Fibroblast of skin of left quadriceps (primary cell): ENCODE data around the gene GAL3ST3.
"Not testable (repeated sequence)": the region's sequence is repeated elsewhere in the genome, so short reads cannot be mapped to it uniquely, and the experiment has no call there.

Experiments
- DNase-seq, 2 experiments: peaks; one replicate each; pipeline ENCODE4 v3.0.0-alpha.2; 2013; ENCODE audit warnings: low read depth in 2 of 2

The GAL3ST3 gene

DNA sequence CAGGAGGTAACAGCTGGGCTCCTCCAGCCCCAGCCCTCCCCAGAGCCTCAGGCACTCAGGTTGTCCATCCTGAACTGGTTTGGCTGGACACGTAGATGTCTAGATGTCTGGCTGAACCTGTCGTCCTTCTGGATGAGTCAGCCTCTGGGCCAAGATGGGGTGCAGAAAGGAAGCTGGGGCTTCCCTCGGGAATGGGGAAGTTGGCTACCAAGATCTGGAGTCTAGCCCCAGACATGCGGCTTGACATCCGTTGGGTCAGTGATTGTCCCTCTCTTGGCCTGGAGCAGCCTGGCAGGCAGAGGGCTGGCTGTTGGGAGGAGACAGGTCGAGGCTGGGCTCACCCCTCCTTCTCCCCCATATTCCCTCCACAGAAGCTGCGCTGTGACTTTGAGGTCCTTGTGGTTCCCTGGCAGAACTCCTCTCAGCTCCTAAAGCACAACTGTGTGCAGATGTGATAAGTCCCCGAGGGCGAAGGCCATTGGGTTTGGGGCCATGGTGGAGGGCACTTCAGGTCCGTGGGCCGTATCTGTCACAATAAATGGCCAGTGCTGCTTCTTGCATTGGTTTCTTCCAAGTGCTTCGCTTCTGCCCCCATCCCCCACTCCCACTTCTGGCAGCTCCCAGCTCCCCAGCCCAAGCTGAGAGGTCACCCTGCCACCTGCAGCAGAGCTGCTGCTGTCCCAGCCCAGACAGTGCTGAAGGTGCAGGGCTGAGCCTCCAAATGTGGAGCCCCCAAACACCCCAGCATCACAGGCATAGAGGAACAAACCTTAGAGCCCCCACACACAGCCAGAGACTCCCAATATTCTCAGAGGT, 35.8 kb downstream of the GAL3ST3 start:
- DNase-seq: no peak

DNA sequence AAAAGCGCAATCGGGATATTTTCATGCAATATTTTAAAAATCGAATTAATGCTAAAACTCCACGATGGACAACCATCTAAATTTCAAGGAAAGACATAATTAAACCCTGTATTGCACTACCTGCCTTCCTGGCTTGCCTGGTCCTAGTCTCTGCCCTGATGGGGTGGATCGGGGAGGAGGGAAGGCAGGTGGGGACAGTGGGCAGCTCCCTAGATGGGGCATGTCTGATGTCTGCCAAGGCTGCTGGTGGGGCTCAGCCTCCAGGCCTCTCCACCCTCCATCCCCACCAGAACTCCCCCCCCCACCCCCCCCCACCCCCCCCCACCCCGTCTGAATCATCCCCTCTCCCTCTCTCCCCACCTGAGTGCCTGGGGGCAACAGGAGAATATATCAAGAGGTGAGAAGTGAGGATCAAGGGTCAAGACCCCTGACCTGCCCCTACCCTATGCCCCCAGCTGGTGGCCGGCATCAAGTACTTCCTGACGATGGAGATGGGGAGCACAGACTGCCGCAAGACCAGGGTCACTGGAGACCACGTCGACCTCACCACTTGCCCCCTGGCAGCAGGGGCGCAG, 36.5 kb downstream of the GAL3ST3 start:
- no peak for DNase-seq

DNA sequence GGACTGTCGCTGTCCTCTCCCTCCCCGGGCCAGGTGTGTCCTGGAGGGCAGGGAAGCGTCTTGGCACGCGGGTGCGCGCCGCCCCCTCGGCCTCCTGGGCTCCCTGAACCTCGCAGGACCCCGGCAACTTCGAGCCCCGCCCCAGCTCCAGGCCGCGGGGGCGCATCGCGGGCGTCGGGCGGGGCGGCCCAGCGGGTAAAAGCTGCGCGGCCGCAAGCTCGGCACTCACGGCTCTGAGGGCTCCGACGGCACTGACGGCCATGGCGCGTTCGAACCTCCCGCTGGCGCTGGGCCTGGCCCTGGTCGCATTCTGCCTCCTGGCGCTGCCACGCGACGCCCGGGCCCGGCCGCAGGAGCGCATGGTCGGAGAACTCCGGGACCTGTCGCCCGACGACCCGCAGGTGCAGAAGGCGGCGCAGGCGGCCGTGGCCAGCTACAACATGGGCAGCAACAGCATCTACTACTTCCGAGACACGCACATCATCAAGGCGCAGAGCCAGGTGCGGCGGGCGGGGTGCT, 37.1 kb downstream of the GAL3ST3 start, which contains the start of gene CST6:
CST6 (plus strand) TSS at position 224 of the 519 bp plus-strand sequence; CDS start at position 261, 37 bp downstream.
- no peak for DNase-seq

DNA sequence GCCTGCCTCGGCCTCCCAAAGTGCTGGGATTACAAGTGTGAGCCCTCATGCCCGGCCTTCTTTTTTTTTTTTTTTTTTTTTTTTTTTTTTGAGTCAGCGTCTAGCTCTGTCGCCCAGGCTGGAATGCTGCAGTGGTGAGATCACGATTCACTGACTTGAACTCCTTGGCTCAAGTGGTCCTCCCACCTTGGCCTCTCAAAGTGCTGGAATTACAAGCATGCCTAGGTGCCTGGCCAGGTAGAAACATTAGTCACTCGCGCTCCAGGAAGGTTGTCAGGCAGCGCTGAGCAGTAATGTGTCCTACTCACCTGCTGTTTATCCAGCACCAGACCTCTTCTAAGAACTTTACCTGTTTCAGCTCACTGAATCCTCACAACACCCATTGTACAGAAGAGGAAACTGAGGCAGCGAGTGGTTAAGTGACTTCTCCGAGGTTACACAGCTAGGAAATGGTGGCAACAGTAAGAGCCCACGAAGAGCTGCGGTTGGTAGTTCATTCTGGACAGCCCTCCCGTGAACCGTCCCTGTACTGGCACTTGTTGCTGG, 37.6 kb downstream of the GAL3ST3 start:
- DNase-seq: no peak

DNA sequence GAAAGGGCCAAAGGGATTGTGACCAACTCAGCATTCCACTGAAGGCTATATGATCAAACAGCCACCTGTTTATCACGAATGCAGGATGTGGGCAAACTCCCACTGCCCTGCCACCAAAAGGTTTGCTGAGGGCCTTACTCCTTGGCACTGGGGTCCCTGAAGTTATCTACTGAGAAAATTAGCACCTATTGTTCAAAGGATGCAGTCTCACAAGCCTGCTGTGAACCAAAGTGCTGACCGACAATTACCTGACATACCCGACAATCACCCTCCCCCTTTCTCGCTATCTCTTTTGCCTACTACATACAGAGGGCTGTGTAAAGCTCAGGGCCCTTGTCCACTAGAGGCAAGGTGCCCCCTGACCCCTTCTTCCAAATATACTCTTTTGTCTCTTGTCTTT, 38.9 kb downstream of the GAL3ST3 start:
- DNase-seq: not testable (repeated sequence)

DNA sequence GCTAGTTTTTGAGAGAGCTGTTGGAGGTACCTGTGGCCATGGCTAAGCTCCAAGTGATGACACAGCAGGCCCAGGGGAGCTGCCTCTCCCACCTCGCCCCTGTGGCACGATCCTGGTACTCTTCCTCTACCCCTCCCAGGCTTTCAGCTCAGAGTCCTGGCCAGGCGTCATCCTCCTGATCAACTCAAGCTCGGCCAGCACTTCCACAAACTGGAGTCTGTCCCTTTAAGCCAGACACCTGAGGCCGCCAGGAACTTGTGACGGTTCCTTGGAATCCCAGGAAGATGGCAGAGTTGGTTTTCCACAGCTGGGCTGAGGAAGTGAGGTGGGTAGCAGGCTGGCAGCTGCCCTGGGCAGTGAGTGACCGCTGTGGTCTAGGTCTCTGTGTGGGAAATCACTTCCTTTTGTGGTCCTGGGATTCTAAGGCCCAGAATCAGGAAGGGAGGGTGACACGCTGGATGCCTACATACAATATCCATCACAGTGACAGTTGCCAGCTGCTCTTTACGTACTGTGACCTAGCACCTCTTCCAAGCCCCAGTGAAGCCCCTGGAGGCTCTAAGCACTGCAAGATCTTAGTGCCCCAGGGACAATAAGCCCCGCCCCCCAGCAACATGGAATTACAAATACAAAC, 40.4 kb downstream of the GAL3ST3 start:
- no peak for DNase-seq

DNA sequence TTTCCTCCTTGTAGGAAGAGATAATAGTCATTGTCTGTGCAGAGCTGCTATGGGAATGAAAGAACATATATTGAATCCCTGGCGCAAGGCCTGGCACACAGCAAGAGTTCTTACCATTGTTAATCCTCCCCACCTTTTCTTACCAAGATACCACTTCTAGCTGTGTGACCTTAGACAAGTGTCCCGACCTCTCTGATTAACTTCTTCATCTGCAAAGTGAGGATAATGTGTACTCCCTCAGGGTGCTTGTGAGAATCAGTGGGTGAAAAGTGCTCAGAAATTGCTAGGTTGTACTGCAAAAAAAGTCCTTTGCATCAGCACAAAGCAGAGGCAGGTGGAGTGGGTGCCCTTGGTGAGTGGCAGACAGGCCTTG, 40.9 kb downstream of the GAL3ST3 start:
- DNase-seq: no peak

DNA sequence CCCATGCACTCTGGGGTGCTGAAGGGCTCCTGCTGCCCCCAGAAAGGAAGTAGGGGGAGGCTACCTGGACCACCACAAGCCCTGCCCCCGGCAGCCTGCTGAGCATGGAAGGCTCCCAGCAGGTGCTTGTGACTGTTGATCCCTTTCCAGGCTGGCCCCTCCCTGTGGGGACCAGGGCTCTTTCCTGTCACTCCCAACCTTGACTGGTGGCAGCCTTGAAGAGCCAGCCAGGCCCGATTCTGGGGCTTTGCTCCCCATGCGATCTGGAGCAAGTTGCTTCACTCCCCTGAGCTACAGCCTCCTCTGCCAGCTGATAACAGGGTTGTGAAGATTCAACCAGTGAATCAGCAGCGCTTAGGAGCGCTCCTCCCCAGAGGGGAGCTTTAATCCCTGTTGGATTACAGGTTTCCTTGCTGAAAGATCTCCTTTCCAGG, 41.7 kb downstream of the GAL3ST3 start:
- no peak for DNase-seq

DNA sequence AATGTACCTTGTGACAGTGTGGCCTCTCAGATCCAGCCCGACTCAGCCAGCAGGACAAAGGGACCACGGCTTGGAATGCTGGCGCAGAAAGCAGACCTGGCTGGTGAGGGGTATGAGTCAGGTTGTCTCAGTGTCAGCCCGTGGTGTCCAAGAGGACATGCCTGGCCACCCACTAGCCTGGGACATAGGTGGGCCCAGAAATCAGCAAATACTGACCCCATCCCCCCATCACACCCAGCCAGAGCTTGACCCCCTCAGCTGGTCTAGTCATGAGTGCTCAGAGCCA, 42.1 kb downstream of the GAL3ST3 start:
- DNase-seq: no peak

DNA sequence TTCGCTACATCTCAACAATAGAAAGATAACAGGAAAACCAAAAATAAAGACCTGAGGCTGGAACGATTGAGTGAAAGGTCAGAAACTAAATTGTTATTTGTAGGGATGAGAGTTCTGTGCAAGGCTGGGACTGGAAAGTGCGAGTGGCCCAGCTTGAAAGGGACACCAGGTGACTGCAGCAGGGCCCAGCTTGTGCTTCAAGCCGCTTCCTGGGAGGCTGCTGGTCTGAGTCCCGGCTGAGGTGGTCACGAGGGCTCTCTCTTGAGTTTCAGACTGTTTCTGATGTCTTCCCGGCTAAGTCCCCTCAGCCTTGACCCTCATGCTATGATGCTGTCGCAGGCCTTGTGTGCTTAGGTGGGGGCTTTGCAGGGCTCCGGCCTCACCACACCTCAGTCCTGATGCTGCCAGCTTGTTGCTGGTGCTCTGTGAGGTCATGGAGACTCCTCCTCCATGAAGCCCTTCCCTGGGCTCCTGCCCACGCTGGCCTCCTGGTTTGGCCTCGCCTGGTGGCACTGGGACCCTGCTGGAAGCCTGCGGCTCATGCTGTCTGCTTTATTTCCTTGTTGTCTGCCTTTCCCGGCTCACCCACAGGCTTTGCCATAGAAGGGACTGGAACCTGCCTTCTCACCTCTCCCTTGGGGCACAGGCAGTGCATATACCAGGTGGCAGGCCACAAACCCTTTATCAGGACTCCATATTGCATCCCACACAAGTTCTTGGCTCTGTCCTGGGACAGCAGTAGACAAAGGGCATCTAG, 42.6 kb downstream of the GAL3ST3 start:
- DNase-seq: no peak

DNA sequence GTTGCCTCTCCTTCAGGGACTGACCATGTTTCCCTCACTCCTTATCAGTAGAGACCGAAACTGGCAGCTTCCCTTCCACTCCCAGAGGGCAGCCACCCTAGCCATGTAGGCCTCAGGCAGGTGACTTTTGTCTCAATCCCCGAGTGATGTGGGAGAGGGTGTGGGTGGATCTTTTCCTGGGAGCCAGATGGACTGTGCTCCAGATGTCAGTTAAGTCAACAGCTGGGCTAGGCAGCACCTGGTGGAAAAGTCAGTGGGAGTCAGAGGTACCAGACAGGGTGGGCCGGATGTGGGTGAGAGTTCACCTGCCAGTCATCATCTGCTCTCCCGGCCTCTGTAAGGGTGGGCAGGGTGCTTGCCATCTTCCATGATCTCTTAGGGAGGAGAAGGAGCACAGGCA, 44.8 kb downstream of the GAL3ST3 start:
- no peak for DNase-seq

DNA sequence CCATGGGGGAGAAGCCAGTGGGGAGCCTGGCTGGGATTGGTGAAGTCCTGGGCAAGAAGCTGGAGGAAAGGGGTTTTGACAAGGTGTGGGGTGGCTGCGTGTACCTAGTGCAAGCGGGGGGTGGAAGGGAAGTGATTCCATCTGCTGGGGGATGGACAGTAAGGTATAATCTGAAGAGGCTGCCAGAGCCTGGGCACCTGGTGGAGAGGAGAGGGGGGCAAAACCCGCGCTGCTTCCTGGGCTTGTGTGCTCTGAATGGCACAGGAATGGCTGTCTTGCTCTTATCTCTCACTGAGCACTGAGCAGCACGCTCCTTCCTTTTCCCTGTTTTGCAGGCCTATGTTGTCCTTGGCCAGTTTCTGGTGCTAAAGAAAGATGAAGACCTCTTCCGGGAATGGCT, 45.7 kb downstream of the GAL3ST3 start:
- no peak for DNase-seq

DNA sequence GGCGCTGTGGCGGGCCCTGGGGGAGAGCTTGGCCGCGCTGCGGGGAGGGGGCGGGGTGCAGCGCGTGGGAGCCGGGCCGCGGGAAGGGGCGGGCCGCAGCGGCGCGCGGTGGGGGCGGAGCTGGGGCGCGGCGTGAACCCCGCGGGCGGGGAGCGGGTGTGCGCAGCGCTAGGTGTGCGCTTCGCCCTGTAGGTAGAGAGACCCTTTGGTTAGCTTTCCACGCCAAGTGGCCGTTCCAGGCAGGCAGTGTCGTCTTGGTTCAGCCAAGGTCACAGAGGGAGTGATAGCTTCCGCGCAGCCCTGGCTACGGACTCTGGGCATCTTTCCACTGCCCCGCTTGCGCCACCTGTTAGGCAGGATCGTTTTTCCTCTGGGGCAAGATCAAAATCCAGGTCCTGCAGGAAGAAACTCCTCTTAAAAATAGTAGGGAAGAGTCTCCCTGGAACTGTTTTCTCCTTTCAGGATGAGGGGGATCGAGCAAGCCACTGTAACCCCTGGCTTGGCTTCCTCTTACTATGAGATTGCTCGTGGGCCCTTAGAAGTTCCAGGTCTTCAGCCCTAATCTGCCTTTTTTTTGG, 46.2 kb downstream of the GAL3ST3 start:
- no peak for DNase-seq

DNA sequence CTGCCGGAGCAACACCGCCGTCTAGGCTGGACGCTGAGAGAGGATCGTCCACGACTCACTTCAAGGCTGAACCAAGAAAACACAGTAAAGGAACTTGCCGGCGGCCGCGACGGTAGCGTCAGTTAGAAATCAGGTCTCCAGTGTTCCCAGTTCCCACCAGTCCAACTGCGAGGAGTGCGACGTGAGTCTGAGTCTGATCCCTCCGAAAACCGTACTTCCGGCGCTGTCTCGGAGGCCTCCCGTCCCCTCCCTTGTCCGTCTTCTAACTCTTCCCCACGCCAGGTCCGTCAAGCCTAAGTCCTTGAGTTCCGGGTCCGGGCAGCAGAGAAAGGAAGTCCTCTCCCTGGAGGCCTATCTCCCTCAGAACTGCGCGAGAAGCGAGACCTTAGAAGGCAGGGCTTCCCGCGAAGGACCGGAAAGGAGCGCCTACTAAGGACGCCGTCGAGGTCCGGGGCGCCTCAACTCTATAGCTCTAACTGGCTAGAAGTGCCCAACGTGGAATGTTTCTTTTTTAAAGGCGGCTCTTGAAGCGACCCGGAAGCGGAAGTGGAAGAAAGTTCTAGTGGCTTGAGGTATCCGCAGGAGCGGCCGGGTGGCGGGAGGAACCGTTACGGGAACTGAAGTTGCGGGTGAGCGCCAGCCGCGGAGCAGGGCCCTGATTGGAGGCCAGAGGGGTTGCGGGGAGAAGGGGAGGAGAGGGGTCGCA, 46.9 kb downstream of the GAL3ST3 start, which contains the start of the genes BANF1 and EIF1AD:
BANF1 (plus strand) TSS at position 562 of the 706 bp plus-strand sequence. CDS start 748 bp downstream, outside the sequence.
EIF1AD (minus strand) TSS at position 216 of the 706 bp plus-strand sequence. CDS start 1,768 bp downstream, outside the sequence.
- peak; percentile 94 for DNase-seq

DNA sequence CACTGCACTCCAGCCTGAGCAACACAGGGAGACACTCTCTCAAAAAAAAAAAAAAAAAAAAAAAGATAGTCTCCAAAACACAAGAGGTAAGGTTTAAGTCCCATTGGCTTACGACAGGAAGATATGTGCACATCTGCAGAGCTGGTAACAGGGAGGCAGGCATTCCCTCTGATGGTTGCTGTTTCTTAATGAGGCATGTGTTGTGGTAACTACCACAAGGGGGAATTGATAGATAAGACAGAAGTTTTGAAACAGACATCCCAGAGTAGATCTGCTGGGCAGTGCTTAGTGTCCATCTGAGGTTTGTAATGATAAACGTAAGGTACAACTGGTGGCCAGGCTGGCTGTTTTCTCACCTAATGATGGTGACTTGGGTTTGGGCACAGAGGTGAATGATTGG, 51.7 kb downstream of the GAL3ST3 start:
- DNase-seq: no peak

DNA sequence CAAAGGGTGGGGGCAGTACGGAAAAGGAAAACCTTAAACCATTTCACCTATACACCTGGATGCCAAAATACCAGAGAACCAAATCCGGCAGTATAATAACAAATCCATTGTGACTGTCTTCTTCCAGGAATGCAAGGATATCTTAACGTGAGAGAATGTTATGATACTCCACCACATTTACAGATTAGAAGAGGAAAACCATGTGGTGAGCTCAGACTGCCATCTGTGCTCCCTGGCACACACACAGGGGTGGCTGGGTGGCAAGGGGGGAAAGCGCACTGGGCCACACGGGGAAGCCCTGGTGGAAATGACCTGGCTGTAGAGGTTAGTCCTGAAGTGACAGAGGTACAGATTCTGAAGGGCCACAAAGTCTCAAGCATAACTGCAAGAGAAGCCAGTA, 56.9 kb downstream of the GAL3ST3 start:
- DNase-seq: no peak
